Activated CD8-positive, alpha-beta memory T cell treated with anti-CD3 and anti-CD28 coated beads, Interleukin-2, amount 10 ng/mL, durations not matched to agents 7 days and 5 days (primary cell): ENCODE measurements around the gene ZNF423. TPM values are rescaled to one million over a fixed set of nuclear protein-coding genes. Genes with fewer than 3 reads are reported as not detected.

Experiments
- ATAC-seq: fragments of 150-1000 bp; cut with Tn5 transposase; one replicate; pipeline ENCODE4 v1.10.0; 2021; ENCODE audit warnings: moderate library complexity
- CTCF ChIA-PET: fragments of 350-600 bp; sonication (Branson Sonifier 250); formaldehyde crosslinking; loops from one replicate; lab custom pipeline; 2021; ENCODE audit warnings: antibody characterized with exemption; lab: Charles Lee
- DNase-seq: peaks from one replicate; pipeline ENCODE4 v3.0.0-alpha.2; 2020
- H3K27ac Mint-ChIP-seq: one replicate; pipeline ENCODE4 v1.8.0; 2021; ENCODE audit warnings: mild to moderate bottlenecking, mixed read lengths
- H3K27me3 Mint-ChIP-seq: one replicate; pipeline ENCODE4 v1.8.0; 2021; ENCODE audit warnings: mixed read lengths
- H3K36me3 Mint-ChIP-seq: one replicate; pipeline ENCODE4 v1.8.0; 2021; ENCODE audit warnings: mild to moderate bottlenecking, mixed read lengths
- H3K4me1 Mint-ChIP-seq: one replicate; pipeline ENCODE4 v1.8.0; 2021; ENCODE audit warnings: mixed read lengths
- H3K4me3 Mint-ChIP-seq: one replicate; pipeline ENCODE4 v1.8.0; 2021; ENCODE audit warnings: mild to moderate bottlenecking, moderate library complexity, mixed read lengths
- H3K9me3 Mint-ChIP-seq: one replicate; pipeline ENCODE4 v1.8.0; 2022; ENCODE audit warnings: low read depth, mixed read lengths
- total RNA-seq, 2 experiments: library from RNA; stranded (reverse); gene quantifications; one replicate each; pipeline ENCODE4 v1.2.3, GENCODE V29; 2021

ZNF423 gene
- not detected for total RNA-seq

DNA sequence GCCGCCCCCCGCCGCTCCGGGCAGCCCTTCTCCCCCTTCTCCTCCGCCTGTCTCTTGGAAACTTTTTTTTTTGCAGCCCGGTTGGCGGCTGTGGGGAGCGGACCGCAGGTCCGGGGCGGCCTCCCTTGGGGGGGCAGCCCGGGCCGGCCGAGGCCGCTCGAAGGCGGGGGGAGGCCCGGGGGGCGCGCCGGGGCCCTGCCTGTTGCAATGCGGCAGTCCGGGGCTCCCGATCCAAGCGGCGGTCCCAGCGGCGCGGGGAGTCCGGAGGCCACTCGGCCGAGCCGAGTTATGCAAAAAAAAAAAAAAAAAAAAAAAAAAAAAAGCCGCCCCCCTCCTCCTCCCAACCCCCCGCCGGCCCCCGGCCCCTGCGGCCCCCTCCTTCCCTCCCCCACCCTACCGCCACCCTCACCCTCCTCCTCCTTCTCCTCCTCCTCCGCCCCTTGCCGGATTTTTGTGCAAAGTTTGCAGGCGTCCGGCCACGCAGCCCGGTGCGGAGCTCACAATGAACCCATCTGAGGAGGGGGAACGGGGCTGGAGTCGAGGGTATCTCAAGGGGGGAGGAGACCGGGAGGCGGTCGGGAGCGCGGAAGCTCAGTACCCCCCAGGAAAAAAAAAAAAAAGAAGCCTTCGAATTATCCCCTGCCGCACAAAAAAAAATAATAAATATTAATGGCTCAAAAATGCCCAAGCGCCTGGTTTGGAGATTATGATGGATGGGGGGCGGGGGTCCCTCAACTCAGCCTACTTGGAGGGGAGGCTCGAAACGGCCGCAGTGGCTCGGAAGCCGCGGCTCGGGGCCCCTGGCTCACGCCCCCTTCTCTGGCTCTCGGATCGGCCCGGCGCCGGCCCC, at the start of gene ZNF423:
ZNF423 (minus strand) TSS at position 291 of the 850 bp plus-strand sequence. CDS start 338 bp downstream, outside the sequence.
- H3K27me3 Mint-ChIP-seq = peaks cover 59% of the 10 kb centered on the region
- CTCF ChIA-PET = no interaction called here
- no peak for ATAC-seq

DNA sequence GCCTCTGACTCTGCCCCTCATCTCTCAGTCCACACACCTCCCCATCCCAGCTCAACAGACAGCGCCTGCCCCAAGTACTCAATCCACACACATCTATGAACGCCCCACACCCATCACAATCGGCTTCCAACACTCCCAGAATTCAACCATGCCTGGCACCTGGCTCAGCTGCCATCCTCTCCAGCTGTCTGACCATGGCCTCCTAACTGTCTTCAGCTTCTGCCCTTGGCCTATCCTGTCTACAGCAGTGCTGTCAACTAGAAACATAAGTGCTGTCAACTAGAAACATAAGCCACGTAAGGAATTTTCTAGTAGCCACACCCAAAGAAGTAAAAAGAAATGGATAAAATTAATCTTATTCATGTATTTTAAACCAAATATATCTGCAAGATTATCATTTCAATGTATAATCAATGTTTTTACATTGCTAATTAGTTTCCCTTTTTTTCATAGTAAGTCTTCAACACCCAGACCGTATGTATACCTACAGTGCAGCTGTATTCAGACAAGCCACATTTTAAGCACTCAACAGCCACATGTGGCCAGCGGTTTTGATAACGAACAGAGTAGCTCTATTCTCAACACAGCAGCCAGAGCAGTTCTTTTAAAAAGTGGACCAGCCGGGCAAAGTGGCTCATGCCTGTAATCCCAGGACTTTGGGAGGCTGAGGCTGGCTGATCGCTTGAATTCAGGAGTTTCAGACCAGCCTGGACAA, 48.6 kb upstream of the ZNF423 start:
- Mint-ChIP-seq H3K36me3 (no peaks in the 10 kb centered on the region), H3K4me1 (no peaks in the 10 kb centered on the region), H3K9me3 (no peaks in the 10 kb centered on the region), H3K27ac (no peak overlapping the region), H3K27me3 (peaks cover 5% of the 10 kb centered on the region), H3K4me3 (no peak overlapping the region)
- CTCF ChIA-PET = interaction anchor here (1.4 kb wide), 1 partner anchor 47 kb away, joined by 4 read pairs; no protein-coding TSS in a partner anchor
- DNase-seq (no peak), ATAC-seq (no peak)

More for the DNA sequence above, at the start of gene ZNF423:
- peak within 1 kb of the TSS; percentile 48 for H3K4me3 Mint-ChIP-seq
- H3K36me3 Mint-ChIP-seq = no peaks in the 10 kb centered on the region
- H3K9me3 Mint-ChIP-seq = no peaks in the 10 kb centered on the region
- no peak for DNase-seq
- peaks cover 11% of the 10 kb centered on the region for H3K4me1 Mint-ChIP-seq
- no peak within 1 kb of the TSS for H3K27ac Mint-ChIP-seq

- no peak overlapping the region for H3K27ac Mint-ChIP-seq
- no peaks in the 10 kb centered on the region for H3K27me3 Mint-ChIP-seq
- DNase-seq (no peak), ATAC-seq (no peak)
- H3K4me3 Mint-ChIP-seq = no peak overlapping the region
- H3K36me3 Mint-ChIP-seq = no peaks in the 10 kb centered on the region
- no peaks in the 10 kb centered on the region for H3K4me1 Mint-ChIP-seq
- H3K9me3 Mint-ChIP-seq = no peaks in the 10 kb centered on the region
- CTCF ChIA-PET = interaction anchor here (0.6 kb wide), 1 partner anchor 53 kb away, joined by 4 read pairs; no protein-coding TSS in a partner anchor
Measured at GRCh38 chr16:49902908-49903307, 47.0 kb upstream of the ZNF423 start.

- Mint-ChIP-seq H3K27ac (no peak overlapping the region), H3K36me3 (no peaks in the 10 kb centered on the region), H3K4me3 (no peak overlapping the region), H3K9me3 (no peaks in the 10 kb centered on the region), H3K4me1 (no peaks in the 10 kb centered on the region), H3K27me3 (no peaks in the 10 kb centered on the region)
- DNase-seq (no peak), ATAC-seq (no peak)
- CTCF ChIA-PET = no interaction called here
Measured at GRCh38 chr16:49901711-49902110, 45.8 kb upstream of the ZNF423 start.

GRCh38 chr16:49900875-49901274, 45.0 kb upstream of the ZNF423 start:
- DNase-seq = no peak
- H3K36me3 Mint-ChIP-seq = no peaks in the 10 kb centered on the region
- CTCF ChIA-PET = interaction anchor here (1.0 kb wide), 1 partner anchor 43 kb away, joined by 3 read pairs; no protein-coding TSS in a partner anchor
- ATAC-seq = no peak
- no peak overlapping the region for H3K4me3 Mint-ChIP-seq
- no peaks in the 10 kb centered on the region for H3K27me3 Mint-ChIP-seq
- no peaks in the 10 kb centered on the region for H3K9me3 Mint-ChIP-seq
- H3K27ac Mint-ChIP-seq = no peak overlapping the region
- no peaks in the 10 kb centered on the region for H3K4me1 Mint-ChIP-seq

DNA sequence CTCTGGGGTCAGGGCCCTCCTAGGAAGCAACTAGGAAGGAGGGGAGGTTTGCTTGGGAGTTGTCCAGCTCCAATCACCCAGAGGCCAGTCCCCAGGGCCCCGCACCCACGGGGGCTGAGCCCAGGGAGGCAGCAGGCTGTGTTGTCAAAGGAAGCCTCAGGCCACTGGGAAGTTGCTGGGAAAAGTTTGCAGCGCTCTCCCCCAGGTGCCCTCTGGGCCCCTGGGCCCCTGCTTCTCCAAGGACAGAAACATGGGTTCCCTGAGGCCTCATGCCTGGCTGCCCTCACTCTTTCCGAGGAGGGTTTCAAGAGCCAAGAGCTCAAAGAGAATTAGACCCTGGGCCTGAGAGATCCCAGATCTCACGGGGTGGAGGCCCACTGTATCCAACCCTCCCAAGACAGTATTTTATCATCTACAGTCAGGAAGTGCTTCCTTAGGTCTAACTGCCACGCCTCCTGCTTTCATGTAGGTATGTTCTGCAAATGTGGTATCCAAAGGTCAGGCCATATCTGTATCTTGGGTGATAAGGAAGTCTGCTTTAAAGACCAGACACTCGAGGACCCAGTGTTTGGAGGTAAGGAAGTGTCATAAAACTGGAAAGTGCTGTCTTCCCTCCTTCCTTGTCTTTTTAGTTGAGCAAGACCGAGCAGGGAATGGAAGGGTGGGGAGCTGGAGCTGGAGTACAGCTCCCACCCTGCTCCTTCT, 44.2 kb upstream of the ZNF423 start:
- Mint-ChIP-seq H3K36me3 (no peaks in the 10 kb centered on the region), H3K4me1 (no peaks in the 10 kb centered on the region), H3K27me3 (no peaks in the 10 kb centered on the region), H3K4me3 (no peak overlapping the region), H3K9me3 (no peaks in the 10 kb centered on the region), H3K27ac (no peak overlapping the region)
- DNase-seq (no peak), ATAC-seq (no peak)
- CTCF ChIA-PET = interaction anchor here (1.0 kb wide), 1 partner anchor 42 kb away, joined by 3 read pairs; no protein-coding TSS in a partner anchor

- no peak for ATAC-seq
- CTCF ChIA-PET = no interaction called here
- Mint-ChIP-seq H3K27ac (no peak overlapping the region), H3K9me3 (no peaks in the 10 kb centered on the region), H3K36me3 (no peaks in the 10 kb centered on the region), H3K4me1 (no peaks in the 10 kb centered on the region), H3K4me3 (no peak overlapping the region), H3K27me3 (peaks cover 8% of the 10 kb centered on the region)
- no peak for DNase-seq
Measured at GRCh38 chr16:49896447-49896964, 40.6 kb upstream of the ZNF423 start.

DNA sequence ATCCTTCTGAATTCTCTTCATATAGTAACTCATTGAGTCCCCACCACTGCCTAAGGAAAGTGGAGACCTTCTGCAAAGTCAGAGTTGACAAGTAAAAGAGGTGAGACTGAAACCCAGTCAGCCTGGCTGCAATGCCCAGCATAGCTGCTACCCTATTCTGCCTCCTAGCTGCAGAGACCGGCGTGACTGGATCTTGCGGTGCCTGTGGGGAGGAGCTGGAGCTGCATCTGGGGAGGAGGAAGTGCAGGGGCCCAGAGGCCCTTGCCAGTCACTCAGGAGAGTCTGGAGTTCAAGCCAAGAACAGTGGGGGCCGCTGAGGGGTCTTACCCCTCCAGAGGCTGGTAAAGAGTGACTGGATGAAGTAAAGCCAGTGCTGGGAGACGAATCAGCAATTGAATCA, 35.0 kb upstream of the ZNF423 start:
- H3K27me3 Mint-ChIP-seq = peaks cover 20% of the 10 kb centered on the region
- no peaks in the 10 kb centered on the region for H3K36me3 Mint-ChIP-seq
- H3K4me3 Mint-ChIP-seq = no peak overlapping the region
- H3K27ac Mint-ChIP-seq = no peak overlapping the region
- H3K9me3 Mint-ChIP-seq = no peaks in the 10 kb centered on the region
- CTCF ChIA-PET = interaction anchor here (0.8 to 1.6 kb wide), 2 partner anchors 33 to 45 kb away, joined by 3 to 7 read pairs; no protein-coding TSS in a partner anchor
- DNase-seq (no peak), ATAC-seq (no peak)
- no peaks in the 10 kb centered on the region for H3K4me1 Mint-ChIP-seq

- Mint-ChIP-seq H3K4me1 (no peaks in the 10 kb centered on the region), H3K27me3 (peaks cover 20% of the 10 kb centered on the region), H3K9me3 (no peaks in the 10 kb centered on the region), H3K36me3 (no peaks in the 10 kb centered on the region), H3K4me3 (no peak overlapping the region), H3K27ac (no peak overlapping the region)
- CTCF ChIA-PET = interaction anchor here (0.8 to 1.6 kb wide), 2 partner anchors 32 to 46 kb away, joined by 3 to 7 read pairs; no protein-coding TSS in a partner anchor
- ATAC-seq (no peak), DNase-seq (no peak)
Measured at GRCh38 chr16:49889725-49890397, 33.9 kb upstream of the ZNF423 start.

GRCh38 chr16:49886554-49887094, 30.7 kb upstream of the ZNF423 start:
- H3K27me3 Mint-ChIP-seq = peaks cover 15% of the 10 kb centered on the region
- no peak for DNase-seq
- no peak overlapping the region for H3K4me3 Mint-ChIP-seq
- ATAC-seq = no peak
- CTCF ChIA-PET = no interaction called here
- H3K36me3 Mint-ChIP-seq = no peaks in the 10 kb centered on the region
- no peak overlapping the region for H3K27ac Mint-ChIP-seq
- no peaks in the 10 kb centered on the region for H3K9me3 Mint-ChIP-seq
- H3K4me1 Mint-ChIP-seq = no peaks in the 10 kb centered on the region

DNA sequence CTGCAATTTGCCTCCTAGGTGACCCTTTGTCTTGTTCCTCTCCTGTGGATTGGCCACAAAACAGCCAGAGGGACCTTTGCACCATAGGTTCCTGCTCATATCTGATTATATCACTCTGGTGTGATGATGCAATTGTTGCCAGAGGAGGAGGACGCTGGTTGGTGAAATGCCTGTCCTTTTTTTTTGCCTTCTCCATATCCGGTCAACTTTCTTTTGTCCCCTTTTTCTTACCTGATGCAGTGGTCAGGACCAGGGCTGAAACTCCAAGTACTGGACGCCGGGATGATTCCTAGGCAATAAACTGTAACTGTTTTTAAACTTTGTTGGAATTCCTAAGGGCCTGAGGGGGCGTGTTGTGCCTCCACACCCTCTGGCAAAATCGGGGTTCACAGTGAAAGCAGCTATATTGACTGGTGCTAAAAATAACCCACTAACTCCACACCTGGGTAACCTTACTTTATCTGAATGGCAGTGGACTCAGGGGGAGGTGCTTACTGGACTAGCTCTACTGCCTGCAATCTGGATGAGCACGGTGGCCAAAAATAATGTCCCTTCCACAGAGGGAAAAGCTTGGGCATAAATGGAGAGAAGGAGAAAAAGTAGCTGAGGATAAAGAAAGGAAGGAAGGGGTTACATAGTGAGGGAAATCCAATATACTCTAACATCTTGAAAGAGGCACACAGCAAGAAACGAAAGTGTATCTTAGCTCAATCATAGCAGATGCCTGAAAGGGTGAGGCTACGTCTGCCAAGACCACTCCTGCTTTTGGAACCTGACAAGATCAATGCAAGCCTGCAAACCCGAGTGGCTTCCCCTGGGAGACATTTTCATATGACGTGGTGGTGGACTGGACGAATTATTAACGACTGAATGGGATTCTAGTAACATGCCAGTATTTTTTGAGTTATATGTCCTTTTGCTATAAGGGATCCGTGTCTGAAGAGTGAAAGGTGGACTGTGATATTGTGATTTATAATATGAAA, 28.4 kb upstream of the ZNF423 start:
- H3K4me3 Mint-ChIP-seq = no peak overlapping the region
- no peaks in the 10 kb centered on the region for H3K9me3 Mint-ChIP-seq
- no peaks in the 10 kb centered on the region for H3K4me1 Mint-ChIP-seq
- CTCF ChIA-PET = interaction anchor here (1.1 kb wide), 1 partner anchor 27 kb away, joined by 3 read pairs; no protein-coding TSS in a partner anchor
- no peak overlapping the region for H3K27ac Mint-ChIP-seq
- peaks cover 9% of the 10 kb centered on the region for H3K27me3 Mint-ChIP-seq
- no peaks in the 10 kb centered on the region for H3K36me3 Mint-ChIP-seq
- ATAC-seq (no peak), DNase-seq (no peak)
